GM21367 (cell line): ENCODE measurements around the gene TACSTD2.
"Not testable (repeated sequence)": the region's sequence is repeated elsewhere in the genome, so short reads cannot be mapped to it uniquely, and the experiment has no call there.

Source experiments
- ATAC-seq: cut with Tn5 transposase; IDR thresholded peaks from one replicate; pipeline ENCODE4 v1.9.1; 2021; ENCODE audit not compliant: unreplicated experiment

Gene TACSTD2

DNA sequence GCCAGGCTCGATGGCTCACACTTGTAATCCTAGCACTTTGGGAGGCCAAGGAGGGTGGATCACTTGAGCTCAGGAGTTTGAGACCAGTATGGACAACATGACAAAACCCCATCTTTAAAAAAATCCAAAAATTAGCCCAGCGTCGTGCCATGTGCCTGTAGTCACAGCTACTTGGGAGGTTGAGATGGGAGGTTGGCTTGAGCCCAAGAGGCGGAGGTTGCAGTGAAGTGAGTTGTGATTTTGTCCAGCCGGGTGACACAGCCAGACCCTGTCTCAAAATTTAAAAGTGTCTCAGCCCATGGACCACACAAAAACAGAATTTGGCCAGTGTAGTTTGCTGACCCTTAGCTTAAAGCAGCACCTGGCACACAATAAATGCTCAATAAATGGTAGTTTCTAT is 11.3 kb upstream of the TACSTD2 start:
- no peak for ATAC-seq

DNA sequence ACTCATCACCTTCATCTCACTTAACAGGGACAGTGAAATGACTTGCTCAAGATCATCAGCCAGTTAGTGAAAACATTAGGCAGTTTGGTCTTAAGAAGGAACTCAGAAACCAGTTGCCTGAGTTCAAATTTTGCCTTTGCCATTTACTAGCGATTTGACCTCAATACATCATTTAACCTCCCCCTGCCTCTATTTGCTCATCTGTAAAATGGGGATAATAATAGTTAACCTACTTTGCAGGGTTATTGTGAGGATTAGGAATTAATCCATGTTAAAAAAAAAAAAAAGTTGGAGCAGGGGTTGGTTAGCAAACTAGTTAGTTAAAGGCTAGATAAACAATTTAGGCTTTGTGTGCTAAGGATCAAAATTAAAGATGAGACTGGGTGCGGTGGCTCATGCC is 10.6 kb upstream of the TACSTD2 start:
- no peak for ATAC-seq

DNA sequence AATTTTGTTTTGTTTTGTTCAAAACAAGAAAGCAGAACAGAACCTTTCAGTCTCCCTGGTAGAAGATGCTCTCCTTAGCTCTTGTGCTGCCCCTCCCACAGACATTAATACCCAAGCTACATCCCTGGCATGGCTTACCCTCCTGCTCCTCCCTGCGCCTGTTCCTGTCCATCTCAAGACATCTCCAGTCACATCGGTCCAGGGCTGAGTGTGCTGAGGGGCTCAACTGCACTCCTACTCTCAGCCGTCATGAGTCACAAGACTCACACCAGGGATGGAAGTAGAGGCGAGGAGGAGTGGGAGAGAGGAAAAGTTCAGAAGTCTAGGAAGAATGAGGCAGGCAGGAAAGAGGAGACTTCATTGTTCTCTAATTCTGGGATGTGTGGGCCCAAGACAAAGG is 9.2 kb upstream of the TACSTD2 start:
- ATAC-seq, result no peak

DNA sequence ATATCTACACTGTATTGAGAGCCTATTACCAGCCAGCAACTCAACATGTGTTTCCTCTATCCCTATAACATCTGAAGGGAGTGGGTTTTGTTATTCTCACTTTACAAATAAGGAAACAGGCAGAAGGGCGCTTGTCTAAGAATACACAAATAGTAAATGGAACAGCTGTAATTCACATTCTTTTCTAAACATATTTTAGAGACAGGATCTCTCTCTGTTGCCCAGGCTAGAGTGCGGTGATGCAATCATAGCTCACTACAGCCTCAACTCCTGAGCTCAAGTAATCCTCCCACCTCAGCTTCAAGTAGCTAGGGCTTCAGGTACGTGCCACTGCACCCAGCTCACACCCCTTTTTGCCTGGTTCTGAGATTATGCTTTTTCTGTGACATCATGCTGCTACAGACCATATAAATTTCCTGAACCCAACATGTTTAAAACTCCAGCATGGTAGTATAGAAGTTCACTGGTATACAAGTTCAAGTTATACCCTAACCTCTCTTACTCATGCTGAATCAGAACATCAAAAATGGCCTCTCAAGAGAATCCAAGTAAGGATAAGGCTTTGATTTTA is 8.6 kb upstream of the TACSTD2 start:
- ATAC-seq, result no peak

DNA sequence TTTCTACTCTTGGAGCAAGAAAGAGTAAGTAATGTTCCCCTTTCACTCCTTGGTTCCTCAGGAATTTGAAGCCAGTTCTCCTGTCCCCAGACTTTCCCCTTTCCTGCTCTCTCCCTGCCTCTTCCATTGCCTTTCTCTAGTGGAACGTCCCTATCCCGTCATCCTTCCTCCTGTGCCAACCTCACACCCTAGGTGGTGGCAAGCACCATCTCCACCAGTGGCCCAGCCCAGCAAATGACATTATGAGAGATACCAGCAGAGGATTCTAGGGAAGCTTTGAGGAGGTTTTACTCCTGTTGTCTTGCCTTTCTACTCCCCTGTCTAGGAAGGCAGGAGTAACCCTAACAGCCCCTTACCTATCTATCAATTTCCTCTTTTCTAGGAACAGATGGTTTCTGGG is 8.1 kb upstream of the TACSTD2 start:
- ATAC-seq, result no peak

DNA sequence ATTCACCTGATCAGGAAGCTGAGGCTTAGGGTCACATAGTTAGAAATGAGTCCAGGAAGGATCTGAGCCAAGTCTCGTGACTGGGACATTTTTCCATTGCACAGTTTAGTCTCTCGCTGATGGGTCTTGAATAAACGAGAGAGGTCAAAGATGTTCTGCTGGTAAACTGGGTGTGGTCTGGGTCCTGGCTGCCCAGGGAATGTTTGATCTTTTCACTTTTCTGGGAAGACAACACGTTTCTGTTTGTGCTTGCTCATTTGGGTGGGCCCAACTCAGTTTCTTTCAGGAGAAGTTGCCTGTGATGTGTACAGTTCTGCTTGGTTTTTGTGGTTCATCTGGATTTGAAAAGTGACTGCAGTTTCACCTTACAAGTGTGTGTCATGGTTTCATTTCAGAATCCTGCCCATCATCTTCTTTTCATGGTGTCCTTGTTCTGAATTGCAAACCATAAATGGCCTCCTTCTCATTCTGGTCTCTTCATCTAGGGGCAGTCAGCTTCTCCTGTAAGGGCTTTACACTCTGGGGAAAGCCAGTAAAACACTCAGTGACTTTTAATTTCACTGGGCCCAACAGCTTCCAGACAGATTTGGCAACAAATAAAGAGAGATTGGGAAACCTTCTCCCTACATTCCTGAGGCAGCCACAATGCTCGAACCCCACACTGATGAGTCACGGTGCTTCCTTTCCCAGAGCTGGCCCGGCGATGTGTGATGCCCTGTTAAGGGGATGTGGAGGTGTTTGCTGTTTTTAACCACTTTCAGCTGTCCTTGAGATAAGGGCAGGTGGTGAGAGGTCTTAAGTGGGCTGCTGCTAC is 7.2 kb upstream of the TACSTD2 start:
- ATAC-seq, result peak; percentile 76

DNA sequence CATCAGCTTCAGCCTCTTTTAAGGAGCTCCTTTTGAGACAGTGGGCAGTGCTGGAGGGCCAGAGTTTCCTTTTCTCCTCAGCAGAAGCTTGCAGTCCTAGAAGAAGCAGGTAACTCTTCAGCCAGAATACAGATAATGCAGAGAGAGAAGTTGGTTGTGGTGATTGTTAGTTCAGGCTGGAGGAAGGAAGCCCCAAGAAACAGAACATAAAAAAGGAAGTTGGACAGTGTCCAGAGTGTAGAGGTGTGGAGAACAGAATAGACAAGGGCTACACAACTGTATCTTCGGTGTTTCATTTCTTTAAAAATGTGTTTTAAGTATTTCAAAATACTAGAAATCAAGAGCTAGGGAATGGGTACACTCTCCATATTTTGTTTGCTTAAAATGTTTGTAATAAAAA is 6.4 kb upstream of the TACSTD2 start:
- peak; percentile 46 for ATAC-seq

DNA sequence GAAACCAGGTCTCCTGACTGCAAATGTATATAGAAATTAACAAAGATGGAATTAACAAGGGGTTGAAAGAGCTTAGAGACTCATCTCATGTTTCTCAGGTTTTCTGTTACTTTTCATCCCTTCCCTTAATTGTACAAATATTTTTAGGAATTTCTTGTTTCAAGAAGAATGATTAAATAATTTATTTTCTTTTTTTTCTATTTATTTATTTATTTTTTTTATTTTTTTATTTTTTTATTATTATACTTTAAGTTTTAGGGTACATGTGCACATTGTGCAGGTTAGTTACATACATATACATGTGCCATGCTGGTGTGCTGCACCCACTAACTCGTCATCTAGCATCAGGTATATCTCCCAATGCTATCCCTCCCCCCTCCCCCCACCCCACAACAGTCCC is 5.1 kb upstream of the TACSTD2 start:
- not testable (repeated sequence) for ATAC-seq

DNA sequence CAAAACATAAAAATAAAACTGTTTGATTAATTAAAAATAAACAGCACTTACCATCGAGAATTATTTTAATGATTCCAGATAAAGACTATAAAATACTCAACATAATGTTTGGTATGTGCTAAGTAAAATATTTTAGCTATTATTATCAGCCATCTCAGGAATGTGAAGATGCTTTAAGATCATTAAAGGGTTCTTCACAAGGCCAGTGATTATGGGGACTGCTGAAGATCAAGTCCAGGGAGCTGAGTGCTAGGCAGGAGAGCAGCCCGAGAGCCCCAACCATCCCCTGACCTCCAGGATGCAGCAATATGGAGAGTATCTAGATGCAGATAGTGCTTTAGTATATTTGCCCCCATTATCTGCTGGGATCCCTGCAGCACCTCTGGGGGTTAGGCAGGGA is 4.6 kb upstream of the TACSTD2 start:
- no peak for ATAC-seq

DNA sequence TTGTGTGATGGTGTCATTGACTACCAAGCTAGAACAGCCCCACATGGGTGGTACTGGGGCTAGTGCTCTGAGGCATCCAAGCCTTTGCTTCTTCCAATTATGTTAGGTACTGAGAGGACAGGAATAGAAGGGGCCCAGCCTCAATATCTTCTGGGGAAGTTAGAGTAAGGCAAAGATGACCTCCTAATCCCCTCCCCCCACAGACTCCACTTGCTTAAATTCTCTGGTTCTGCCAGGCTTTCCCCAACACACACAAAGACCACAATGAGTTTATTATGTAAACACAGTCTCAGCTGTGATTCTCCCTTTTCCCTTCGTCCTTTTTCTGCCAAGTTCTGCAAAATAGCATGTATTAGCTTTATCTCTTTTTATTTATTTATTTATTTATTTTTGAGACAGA is 3.1 kb upstream of the TACSTD2 start:
- no peak for ATAC-seq

DNA sequence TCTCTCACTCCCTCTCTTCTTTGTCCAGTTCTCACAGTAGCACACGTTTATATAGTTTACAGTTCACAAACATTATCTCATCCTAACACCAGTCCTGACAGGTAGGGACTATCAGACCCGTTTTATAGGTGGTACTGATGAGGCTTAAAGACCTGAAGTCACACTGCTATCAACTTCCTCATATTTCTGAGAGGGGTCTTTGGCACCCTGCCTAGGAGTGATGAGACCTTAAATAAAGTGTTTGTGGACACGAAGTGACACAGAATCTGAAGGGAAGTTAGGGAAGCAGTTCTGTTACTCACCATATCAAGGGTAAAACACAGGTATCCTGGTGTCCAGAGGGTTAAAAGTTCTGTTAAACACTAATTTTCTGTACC is 590 bp upstream of the TACSTD2 start:
- no peak for ATAC-seq

DNA sequence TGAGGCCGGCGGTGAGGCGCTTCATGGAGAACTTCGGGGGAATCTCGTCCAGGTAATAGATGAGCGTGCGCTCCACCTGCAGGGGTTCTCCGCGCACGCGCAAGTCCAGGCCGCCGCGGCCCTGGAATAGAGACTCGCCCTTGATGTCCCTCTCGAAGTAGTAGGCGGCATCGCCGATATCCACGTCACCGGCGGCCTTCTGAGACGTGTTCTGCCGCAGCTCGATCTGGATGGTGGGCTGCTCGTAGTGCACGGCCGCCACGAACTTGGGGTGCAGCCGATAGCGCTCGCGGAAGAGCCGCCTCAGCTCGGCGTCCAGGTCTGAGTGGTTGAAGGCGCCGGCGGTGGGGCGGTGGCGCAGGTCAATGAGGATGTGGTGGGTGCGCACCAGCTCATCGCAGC is 726 bp downstream of the TACSTD2 start:
- ATAC-seq, result no peak

DNA sequence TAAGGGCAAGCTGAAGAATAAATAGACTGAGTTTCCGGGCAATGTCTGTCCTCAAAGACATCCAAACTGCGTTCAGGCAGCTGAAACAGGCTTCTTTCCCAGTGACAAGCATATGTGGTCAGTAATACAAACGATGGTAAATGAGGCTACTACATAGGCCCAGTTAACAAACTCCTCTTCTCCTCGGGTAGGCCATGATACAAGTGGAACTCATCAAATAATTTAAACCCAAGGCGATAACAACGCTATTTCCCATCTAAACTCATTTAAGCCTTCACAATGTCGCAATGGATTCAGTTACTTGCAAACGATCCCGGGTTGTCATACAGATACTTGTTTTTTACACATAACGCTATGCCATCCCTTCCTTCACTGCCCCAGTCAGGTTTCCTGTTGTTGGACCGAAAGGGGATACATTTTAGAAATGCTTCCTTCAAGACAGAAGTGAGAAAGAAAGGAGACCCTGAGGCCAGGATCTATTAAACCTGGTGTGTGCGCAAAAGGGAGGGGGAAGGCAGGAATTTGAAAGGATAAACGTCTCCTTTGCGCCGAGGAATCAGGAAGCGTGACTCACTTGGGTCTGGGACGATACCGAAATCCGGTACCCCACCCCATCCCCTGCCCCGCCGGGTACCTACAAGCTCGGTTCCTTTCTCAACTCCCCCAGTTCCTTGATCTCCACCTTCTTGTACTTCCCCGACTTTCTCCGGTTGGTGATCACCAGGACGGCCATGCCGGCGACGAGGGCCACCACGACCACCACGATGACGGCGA is 1.3 kb downstream of the TACSTD2 start:
- ATAC-seq, result no peak

DNA sequence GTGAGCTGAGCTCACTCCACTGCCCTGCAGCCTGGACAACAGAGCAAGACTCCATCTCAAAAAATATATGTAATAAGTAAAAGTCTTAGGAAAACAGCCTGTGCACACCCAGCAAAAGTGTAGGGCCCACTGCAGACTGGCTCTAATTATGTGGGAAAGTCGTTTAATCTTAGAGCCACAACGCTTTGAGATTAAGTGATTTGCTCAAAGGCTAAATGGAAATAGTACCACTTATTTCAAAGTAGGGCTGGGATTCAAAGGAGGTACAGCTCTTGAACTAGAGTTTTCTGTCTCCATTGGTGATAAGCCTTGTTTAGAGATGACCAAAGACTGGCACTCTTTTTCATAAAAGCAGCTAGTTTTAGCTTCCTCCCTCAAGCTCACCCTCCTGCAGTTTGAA is 2.2 kb downstream of the TACSTD2 start:
- ATAC-seq, result no peak

DNA sequence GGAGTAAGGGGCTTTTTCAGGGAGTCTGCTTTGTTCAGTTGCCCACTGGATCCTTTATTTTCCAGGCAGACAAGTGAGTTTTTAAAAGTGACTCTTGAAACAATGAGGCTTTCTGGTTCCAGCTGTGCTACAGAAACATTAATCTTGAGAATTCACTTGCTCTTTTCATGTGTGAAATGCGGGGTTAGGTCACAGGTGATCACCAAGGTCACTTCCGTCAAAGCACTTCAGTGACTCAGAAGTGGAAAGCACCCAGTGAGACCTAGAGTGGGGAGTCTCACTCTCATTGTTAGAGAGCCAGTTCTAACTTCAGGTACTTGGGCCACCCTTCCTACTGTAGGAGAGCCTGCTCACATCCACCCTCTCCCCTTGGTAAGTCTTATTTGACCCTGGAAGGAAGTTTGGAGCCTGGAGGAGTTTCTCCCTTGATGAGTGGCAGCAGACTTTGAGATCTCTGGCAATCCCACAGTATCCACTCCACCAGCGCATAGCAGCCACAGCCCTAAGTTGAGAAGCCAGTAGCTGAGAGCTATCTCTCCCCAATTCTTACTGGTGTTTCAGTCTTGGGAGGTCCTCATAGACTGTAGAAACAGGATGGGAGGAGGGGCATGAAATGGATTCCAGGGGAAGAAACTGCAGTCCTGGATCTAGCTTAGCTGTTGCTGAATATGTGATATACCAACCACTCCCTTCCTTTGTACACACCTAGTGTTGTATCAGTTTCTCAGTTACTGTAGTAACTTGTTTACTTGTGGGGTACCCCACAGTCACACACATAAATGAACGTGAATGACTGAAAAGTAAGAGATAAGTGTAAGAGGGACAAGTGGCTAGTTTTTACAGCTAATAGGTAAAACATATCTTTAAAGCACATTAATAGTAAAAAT is 3.1 kb downstream of the TACSTD2 start:
- peak; percentile 93 for ATAC-seq

DNA sequence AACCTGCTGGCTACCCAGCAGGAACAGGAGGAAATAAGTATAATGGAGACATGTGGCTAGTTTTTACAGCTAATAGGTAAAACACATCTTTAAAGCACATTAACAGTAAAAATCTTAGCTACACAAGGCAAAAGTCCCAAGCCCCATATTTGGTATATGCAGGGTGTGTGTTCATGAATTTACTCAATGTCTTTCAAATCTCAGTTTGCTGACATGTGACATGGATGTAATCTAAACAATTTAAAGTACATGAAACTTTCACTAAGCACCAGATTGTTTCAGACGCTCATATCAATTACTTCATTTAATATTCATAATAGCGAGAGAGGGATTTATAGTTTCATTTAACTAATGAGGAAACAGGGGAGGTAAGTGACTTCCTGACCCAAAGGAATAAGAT is 3.9 kb downstream of the TACSTD2 start:
- ATAC-seq, result no peak

DNA sequence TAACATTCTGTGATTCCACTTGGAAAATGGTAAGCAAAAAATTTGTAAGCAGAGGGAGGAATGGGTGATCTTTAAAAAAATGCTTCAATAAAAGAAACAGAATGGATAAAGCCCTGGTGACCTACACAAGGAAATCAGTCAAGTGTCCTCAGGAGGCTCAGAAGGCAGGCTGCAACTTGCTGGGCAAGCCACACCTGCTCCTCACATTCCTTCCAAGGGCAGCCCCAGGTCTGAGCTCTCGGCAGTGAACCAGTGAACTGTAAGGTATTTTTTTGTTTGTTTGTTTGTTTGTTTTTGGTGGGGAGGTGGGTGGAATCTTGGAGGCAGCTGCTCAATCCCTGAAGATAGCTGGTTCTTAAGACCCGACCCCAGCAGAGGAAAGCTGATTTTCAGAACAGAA is 4.4 kb downstream of the TACSTD2 start:
- ATAC-seq, result no peak

DNA sequence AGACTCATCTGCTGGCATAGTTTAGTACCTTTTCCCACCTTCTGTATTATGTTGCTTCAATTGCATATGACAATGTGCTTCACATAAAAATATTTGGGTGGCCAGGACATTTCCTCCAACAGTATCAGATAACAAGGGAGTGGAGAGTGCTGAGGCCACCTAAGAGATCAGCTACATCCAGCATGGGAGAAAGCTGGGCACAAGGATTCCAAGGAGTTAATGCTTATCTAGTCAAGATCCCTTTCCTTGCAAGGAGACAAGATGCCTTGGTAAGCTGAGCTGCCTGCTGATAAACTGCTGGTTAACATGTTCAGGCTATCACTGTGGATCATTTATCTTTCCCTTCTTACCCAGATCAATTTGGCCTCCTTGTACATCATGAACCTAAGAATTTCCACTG is 5.4 kb downstream of the TACSTD2 start:
- no peak for ATAC-seq

DNA sequence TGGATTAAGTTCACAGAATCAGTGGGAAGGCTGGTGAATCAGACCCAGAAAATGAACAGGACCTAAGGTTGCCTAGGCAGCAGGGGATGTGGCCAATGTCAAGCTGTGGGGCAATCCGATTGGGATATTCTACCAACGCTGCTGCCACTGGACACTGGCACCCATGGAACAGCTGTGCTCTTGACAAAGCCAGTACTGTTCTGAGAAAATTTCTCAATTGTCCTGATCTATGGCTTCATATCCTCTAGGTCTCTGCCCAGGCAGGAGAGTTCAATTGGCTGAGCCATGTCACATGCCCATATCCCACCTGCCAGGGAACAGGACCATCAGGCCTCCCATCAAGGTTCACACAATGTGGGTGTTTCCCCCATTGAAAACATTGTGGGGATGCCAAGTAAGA is 6.2 kb downstream of the TACSTD2 start:
- ATAC-seq, result no peak

DNA sequence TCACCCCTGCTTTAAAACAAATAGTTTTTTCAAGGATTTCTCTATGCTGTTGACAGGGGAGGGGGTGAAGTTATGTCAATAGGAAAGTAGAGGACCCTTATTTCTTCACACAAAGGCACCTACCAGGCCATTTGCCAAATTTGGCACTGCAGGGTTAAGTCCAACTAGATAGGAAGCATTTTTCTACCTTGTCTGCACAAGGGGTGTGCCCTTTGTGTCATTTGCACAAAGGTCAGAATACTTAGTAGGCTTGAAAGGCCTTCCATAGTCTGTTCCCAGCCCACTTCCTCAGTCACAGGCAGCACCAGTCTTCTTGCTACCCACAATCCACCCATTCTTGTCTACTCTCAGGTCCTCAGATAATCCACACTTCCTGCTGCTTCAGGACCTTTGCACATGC is 7.0 kb downstream of the TACSTD2 start:
- no peak for ATAC-seq

DNA sequence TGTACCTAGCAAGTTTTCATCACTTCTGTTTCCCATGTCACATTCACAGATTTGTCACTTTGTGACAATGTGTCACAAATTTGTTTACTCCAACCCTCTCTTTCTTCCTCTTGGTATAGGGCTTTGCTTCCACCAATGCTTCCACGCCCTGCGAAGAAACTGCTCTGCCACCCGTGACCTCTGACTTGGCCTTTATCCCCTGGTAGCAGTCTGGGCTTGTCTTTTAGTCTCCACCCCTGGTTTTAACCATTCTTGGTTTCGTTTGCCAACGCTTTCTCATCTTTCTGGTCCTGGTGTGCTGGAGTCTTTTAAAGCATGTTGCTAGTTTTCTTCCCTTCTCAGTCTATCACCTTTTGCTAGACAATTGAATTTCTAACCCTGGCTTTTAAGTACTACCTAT is 8.1 kb downstream of the TACSTD2 start:
- ATAC-seq, result no peak
